ENCODE data around the gene CRAMP1. TPM values are rescaled to one million over a fixed set of nuclear protein-coding genes. Genes with fewer than 3 reads are reported as not detected.

The CRAMP1 gene
- total RNA-seq, 2 experiments from 2014 or later: 15.1 to 15.7 TPM

GRCh38 chr16:1631230-1631629 is 19.1 kb downstream of the CRAMP1 start:
- no peak overlapping the region for H3K4me3 Mint-ChIP-seq
- CTCF ChIA-PET: interaction anchor here (1.1 kb wide), 1 partner anchor 203 kb away, joined by 3 read pairs; no protein-coding TSS in a partner anchor
- peaks cover 26% of the 10 kb centered on the region for H3K36me3 Mint-ChIP-seq (ENCODE audit: low read depth)
- peaks cover 3% of the 10 kb centered on the region for H3K4me1 Mint-ChIP-seq (ENCODE audit: low read depth)
- ATAC-seq (no peak), DNase-seq (no peak)
- H3K27me3 Mint-ChIP-seq: no peaks in the 10 kb centered on the region
- H3K27ac Mint-ChIP-seq: no peak overlapping the region
- TF ChIP-seq, protein P1, sequence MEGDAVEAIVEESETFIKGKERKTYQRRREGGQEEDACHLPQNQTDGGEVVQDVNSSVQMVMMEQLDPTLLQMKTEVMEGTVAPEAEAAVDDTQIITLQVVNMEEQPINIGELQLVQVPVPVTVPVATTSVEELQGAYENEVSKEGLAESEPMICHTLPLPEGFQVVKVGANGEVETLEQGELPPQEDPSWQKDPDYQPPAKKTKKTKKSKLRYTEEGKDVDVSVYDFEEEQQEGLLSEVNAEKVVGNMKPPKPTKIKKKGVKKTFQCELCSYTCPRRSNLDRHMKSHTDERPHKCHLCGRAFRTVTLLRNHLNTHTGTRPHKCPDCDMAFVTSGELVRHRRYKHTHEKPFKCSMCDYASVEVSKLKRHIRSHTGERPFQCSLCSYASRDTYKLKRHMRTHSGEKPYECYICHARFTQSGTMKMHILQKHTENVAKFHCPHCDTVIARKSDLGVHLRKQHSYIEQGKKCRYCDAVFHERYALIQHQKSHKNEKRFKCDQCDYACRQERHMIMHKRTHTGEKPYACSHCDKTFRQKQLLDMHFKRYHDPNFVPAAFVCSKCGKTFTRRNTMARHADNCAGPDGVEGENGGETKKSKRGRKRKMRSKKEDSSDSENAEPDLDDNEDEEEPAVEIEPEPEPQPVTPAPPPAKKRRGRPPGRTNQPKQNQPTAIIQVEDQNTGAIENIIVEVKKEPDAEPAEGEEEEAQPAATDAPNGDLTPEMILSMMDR (IDR thresholded peaks at IDR 0.05): no peak
- intact Hi-C loops (cut with micrococcal nuclease): no loop called here
- POLR2A ChIA-PET: no interaction called here
- H3K9me3 Mint-ChIP-seq: no peaks in the 10 kb centered on the region

- no peak overlapping the region for H3K4me3 Mint-ChIP-seq
Measured at GRCh38 chr16:1631931-1632637, 19.9 kb downstream of the CRAMP1 start.

GRCh38 chr16:1632638-1632970 is 20.4 kb downstream of the CRAMP1 start:
- TF ChIP-seq, protein P1 (IDR thresholded peaks at IDR 0.05): no peak
- intact Hi-C loops (cut with micrococcal nuclease): no loop called here
- H3K36me3 Mint-ChIP-seq (ENCODE audit: low read depth): peaks cover 22% of the 10 kb centered on the region
- H3K4me3 Mint-ChIP-seq: no peak overlapping the region
- ATAC-seq (no peak), DNase-seq (no peak)
- peaks cover 3% of the 10 kb centered on the region for H3K4me1 Mint-ChIP-seq (ENCODE audit: low read depth)
- no peaks in the 10 kb centered on the region for H3K9me3 Mint-ChIP-seq
- CTCF ChIA-PET: interaction anchor here (1.1 kb wide), 1 partner anchor 204 kb away, joined by 3 read pairs; no protein-coding TSS in a partner anchor
- no peaks in the 10 kb centered on the region for H3K27me3 Mint-ChIP-seq
- no peak overlapping the region for H3K27ac Mint-ChIP-seq
- POLR2A ChIA-PET: no interaction called here

More at GRCh38 chr16:1631931-1632637, 19.9 kb downstream of the CRAMP1 start:
- CTCF ChIA-PET: interaction anchor here (1.1 kb wide), 1 partner anchor 204 kb away, joined by 3 read pairs; no protein-coding TSS in a partner anchor
- Mint-ChIP-seq H3K36me3 (ENCODE audit: low read depth) (peaks cover 22% of the 10 kb centered on the region), H3K4me1 (ENCODE audit: low read depth) (peaks cover 3% of the 10 kb centered on the region), H3K9me3 (no peaks in the 10 kb centered on the region), H3K27ac (no peak overlapping the region), H3K27me3 (no peaks in the 10 kb centered on the region)
- TF ChIP-seq, protein P1 (IDR thresholded peaks at IDR 0.05): no peak
- DNase-seq: no peak
- ATAC-seq: no peak
- POLR2A ChIA-PET: no interaction called here
- intact Hi-C loops (cut with micrococcal nuclease): no loop called here

DNA sequence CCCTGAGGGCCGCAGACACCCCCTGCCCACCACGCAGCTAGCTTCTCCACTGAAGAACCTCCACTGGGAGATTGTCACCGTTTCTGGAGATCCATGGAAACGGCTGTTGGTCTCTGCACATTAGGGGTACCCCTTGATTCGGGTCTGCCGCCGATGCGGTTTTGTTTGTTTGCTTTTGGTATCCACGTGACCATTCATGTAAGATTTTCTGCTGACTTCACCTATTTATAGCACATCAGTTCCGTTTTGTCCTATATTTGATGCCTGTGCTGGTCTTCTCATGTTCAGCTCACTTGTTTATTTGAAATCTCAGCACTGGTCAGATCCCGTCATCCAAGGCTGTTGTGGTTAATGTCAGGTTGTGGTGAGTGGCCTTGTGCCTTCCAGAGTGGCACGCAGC is 21.1 kb downstream of the CRAMP1 start:
- peaks cover 22% of the 10 kb centered on the region for H3K36me3 Mint-ChIP-seq (ENCODE audit: low read depth)
- POLR2A ChIA-PET: no interaction called here

DNA sequence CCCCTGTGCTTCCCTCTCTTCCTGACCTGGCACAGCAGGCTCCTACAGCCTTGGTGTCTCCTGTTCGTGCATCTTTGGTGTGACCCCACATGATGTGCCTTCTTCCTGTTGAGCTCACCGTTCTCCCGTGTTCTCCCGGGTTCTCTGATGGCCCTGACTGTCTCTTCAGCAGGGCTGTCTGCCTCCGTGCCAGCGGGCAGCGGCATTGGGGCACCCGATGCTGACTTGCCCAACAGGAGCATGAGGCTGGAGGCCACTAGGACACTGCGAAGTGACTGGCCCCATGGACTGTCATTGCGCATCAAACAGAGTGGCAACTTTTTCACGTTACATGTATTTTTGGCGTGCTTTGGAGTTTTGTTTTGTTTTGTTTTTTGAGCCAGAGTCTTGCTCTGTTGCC is 22.4 kb downstream of the CRAMP1 start:
- TF ChIP-seq, protein P1 (IDR thresholded peaks at IDR 0.05): no peak
- ChIA-PET POLR2A (interaction anchor here (0.6 kb wide), 1 partner anchor 8 kb away, joined by 3 read pairs; no protein-coding TSS in a partner anchor), CTCF (no interaction called here)
- Mint-ChIP-seq H3K4me3 (no peak overlapping the region), H3K4me1 (ENCODE audit: low read depth) (no peaks in the 10 kb centered on the region), H3K27me3 (no peaks in the 10 kb centered on the region), H3K36me3 (ENCODE audit: low read depth) (peaks cover 22% of the 10 kb centered on the region), H3K27ac (no peak overlapping the region), H3K9me3 (no peaks in the 10 kb centered on the region)
- DNase-seq (no peak), ATAC-seq (no peak)
- intact Hi-C loops (cut with micrococcal nuclease): no loop called here

More for the DNA sequence above, 21.1 kb downstream of the CRAMP1 start:
- H3K27me3 Mint-ChIP-seq: no peaks in the 10 kb centered on the region
- no peak overlapping the region for H3K4me3 Mint-ChIP-seq
- H3K4me1 Mint-ChIP-seq (ENCODE audit: low read depth): peaks cover 3% of the 10 kb centered on the region
- no peak overlapping the region for H3K27ac Mint-ChIP-seq
- TF ChIP-seq, protein P1 (IDR thresholded peaks at IDR 0.05): no peak
- intact Hi-C loops (cut with micrococcal nuclease): no loop called here
- no peaks in the 10 kb centered on the region for H3K9me3 Mint-ChIP-seq
- DNase-seq: no peak
- CTCF ChIA-PET: no interaction called here
- ATAC-seq: no peak
